ENCODE data around the gene PRSS27. TPM values are rescaled to one million over a fixed set of nuclear protein-coding genes. Genes with fewer than 3 reads are reported as not detected.

The PRSS27 gene
- total and polyA plus RNA-seq, 2 of the 4 experiments (the other 2 are of a cell fraction): under 0.01 to 0.58 TPM

DNA sequence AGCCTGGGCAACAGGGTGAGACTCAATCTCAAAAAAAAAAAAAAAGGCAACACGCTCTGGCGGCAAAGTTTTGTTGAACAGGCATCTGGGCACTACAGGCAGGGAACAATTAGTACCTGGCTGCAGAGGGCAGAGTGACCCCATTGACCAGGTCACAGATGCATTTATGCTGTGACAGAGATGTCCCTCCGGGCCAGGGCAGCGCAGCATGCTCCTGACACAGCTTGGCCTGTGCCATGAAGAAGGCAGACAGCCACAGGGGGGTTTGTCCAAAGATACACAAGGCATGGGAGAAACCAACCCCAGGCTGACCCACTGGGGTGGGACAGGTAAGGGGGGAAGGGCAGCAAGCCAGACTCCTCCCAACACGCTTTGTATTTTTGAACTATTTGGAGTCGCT, 24.7 kb upstream of the PRSS27 start:
- no TSS peak for BruUV-seq (replicated peaks)
- no peak overlapping the region for H3K56ac ChIP-seq (ENCODE audit: extremely low read depth, insufficient read depth, low read length)
- ChIA-PET POLR2A (ENCODE audit: unreplicated experiment) (no interaction called here), CTCF (no interaction called here)
- no peaks in the 10 kb centered on the region for H3K4me1 ChIP-seq (ENCODE audit: control insufficient read depth, insufficient read depth, low read length)
- H3K18ac ChIP-seq (ENCODE audit: low read depth, low read length): no peak overlapping the region
- no peak overlapping the region for H3K9ac ChIP-seq (ENCODE audit: low read depth, low read length)
- H3K4ac ChIP-seq (ENCODE audit: low read depth, low read length): no peak overlapping the region
- in situ Hi-C loops (cut with MboI; ENCODE audit: low sequenced_read_pairs) (no loop called here), dilution Hi-C loops (cut with HindIII; ENCODE audit: low sequenced_read_pairs, unreplicated experiment) (no loop called here), intact Hi-C loops (cut with micrococcal nuclease) (no loop called here)
- no peaks in the 10 kb centered on the region for H3K9me3 ChIP-seq (ENCODE audit: control insufficient read depth, insufficient read depth, low read length)
- H2BK20ac ChIP-seq (ENCODE audit: low read depth, low read length): no peak overlapping the region
- no peaks in the 10 kb centered on the region for H3K36me3 ChIP-seq (ENCODE audit: control insufficient read depth, insufficient read depth, low read length)
- H3K14ac ChIP-seq (replicated peaks; ENCODE audit: low read depth, low read length): no peak overlapping the region
- H4K91ac ChIP-seq (ENCODE audit: insufficient read depth, low read depth, low read length): no peak overlapping the region
- no peak overlapping the region for H4K8ac ChIP-seq (ENCODE audit: low read depth in 2 of 2, low read length in 2 of 2)
- no peak overlapping the region for H2BK120ac ChIP-seq (ENCODE audit: low read depth, low read length)
- H3K79me1 ChIP-seq (ENCODE audit: low read depth in 1 of 2, low read length in 2 of 2): no peaks in the 10 kb centered on the region
- H4K20me1 ChIP-seq (ENCODE audit: insufficient read depth, low read length): no peaks in the 10 kb centered on the region
- no peak overlapping the region for H2AK9ac ChIP-seq (replicated peaks; ENCODE audit: low read depth, low read length, poor library complexity)
- TF ChIP-seq SMC3 (IDR thresholded peaks at IDR 0.05; ENCODE audit: low read depth, low read length) (no peak), MAFK (IDR thresholded peaks at IDR 0.05; ENCODE audit: low read depth, low read length) (no peak), RCOR1 (IDR thresholded peaks at IDR 0.05; ENCODE audit: insufficient replicate concordance, low read length) (no peak)
- TF ChIP-seq, protein P1, sequence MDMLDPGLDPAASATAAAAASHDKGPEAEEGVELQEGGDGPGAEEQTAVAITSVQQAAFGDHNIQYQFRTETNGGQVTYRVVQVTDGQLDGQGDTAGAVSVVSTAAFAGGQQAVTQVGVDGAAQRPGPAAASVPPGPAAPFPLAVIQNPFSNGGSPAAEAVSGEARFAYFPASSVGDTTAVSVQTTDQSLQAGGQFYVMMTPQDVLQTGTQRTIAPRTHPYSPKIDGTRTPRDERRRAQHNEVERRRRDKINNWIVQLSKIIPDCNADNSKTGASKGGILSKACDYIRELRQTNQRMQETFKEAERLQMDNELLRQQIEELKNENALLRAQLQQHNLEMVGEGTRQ (IDR thresholded peaks at IDR 0.05; ENCODE audit: low read depth, low read length): no peak
- no peak overlapping the region for H2AK5ac ChIP-seq (ENCODE audit: low read depth, low read length)
- WGBS, 2 experiments (ENCODE audit: extremely low coverage in 2 of 2, insufficient read length in 1 of 2): 96% methylated on average over 4 of the region's 6 CpGs; no CpG with 5 or more reads in 1 of the 2 experiments
- H2BK5ac ChIP-seq (ENCODE audit: low read depth, low read length, poor library complexity, severe bottlenecking): no peak overlapping the region
- DNase-seq (no peak), ATAC-seq (ENCODE audit: low read depth) (no peak)
- no peak overlapping the region for H3K4me2 ChIP-seq (ENCODE audit: low read depth, low read length)
- no peak overlapping the region for H2BK15ac ChIP-seq (ENCODE audit: low read depth, low read length)
- H3K23ac ChIP-seq (ENCODE audit: low read depth, low read length): no peak overlapping the region
- H3K4me3 ChIP-seq (ENCODE audit: insufficient read depth, low read depth, low read length): no peak overlapping the region
- H3K9me1 ChIP-seq (ENCODE audit: insufficient read depth, low read length): no peaks in the 10 kb centered on the region
- no peaks in the 10 kb centered on the region; the same call in 1 of the 2 replicates for H3K27me3 ChIP-seq (ENCODE audit: control insufficient read depth, insufficient read depth, low read length)
- H4K5ac ChIP-seq (ENCODE audit: low read depth, low read length): no peak overlapping the region
- no peak overlapping the region for H3K27ac ChIP-seq (ENCODE audit: insufficient read depth, low read length)
- H2AFZ ChIP-seq (replicated peaks; ENCODE audit: low read length, poor library complexity): no peak overlapping the region
